NK-92 (cell line): ENCODE data around the gene TUBGCP2.
A peak's percentile ranks its signal among the peaks of the same experiment; 100 is the strongest.

ENCODE experiments used
- DNase-seq: peaks from one replicate; lab custom pipeline; 2025; ENCODE audit not compliant: unreplicated experiment; lab: John Stamatoyannopoulos, UW

TUBGCP2 gene, protein sequence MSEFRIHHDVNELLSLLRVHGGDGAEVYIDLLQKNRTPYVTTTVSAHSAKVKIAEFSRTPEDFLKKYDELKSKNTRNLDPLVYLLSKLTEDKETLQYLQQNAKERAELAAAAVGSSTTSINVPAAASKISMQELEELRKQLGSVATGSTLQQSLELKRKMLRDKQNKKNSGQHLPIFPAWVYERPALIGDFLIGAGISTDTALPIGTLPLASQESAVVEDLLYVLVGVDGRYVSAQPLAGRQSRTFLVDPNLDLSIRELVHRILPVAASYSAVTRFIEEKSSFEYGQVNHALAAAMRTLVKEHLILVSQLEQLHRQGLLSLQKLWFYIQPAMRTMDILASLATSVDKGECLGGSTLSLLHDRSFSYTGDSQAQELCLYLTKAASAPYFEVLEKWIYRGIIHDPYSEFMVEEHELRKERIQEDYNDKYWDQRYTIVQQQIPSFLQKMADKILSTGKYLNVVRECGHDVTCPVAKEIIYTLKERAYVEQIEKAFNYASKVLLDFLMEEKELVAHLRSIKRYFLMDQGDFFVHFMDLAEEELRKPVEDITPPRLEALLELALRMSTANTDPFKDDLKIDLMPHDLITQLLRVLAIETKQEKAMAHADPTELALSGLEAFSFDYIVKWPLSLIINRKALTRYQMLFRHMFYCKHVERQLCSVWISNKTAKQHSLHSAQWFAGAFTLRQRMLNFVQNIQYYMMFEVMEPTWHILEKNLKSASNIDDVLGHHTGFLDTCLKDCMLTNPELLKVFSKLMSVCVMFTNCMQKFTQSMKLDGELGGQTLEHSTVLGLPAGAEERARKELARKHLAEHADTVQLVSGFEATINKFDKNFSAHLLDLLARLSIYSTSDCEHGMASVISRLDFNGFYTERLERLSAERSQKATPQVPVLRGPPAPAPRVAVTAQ

DNA sequence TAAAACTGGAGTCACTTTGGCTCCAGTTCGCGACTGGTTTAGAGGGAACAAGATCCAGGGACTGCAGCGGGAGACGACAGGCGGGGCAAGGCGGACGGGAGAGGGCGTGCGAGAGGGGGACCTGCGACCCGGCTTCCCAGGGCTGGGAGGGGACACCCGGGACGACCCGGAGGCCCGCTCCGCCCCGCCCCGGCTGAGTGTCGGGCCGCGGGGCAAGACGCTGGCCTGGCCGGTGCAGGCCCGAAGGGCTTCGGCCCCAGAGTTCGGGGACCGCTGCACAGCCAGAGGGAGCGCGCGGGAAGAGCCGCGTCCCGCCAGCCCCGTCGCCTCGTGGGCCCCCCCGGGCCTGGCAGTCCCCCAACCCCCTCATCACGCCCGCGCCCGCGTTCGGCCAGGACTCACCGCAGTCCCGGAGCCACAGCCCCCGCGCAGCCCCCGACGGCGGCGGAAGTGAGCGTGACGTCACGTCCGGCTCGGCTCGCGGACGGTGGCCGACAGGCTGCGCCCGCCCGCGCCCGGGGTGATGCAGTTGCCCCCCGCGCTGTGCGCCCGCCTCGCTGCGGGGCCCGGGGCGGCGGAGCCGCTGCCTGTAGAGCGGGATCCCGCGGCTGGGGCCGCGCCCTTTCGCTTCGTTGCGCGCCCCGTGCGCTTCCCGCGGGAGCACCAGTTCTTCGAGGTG, at the start of gene TUBGCP2, which contains the start of gene ZNF511:
TSS of gene TUBGCP2 (minus strand) at position 452 of the 679 bp plus-strand sequence. CDS start 5,931 bp downstream, outside the sequence.
TSS of gene ZNF511 (plus strand) at position 494 of the 679 bp plus-strand sequence. CDS start at position 524, 30 bp downstream.
- DNase-seq = peak; percentile 21

DNA sequence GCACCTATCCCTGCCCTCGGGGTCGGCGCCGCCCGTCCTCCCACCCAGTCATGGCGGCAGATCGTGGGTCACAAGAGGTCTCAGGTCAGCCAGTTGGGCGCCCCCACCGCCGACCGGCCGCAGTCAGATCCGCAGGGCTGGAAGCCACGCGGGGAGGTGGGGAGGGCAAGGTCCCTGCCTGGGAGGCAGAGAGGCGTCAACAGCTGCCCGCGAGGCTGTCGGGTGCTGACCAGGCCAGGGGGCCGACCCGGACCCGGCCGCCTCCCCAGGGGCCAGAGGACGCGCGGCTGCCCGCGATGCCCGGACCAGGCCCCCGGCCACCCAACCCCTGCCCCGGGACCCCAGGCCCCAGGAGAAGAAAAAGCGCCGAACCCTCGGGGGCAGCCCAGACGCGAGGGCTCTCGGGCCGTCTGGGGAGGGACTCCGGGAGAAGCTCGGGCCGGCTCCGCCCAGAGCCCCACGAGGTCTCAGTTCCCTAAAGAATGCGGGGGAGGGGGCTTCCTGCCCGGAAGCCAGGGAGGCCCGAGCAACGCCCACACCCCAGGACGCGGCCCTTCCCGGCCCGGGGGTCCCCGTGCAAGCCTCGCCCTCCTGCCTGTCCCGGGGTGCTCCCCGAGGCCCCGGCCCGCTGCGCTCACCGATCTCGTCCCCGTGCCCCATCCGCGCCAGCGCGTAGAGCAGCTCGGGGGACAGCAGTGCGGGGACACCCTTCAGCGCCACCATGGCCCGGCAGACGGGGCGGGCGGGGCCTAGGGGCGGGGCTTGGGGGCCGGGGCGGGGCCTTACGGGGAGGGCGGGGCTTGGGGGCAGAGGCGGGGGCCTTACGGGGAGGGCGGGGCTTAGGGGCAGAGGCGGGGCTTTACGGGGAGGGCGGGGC, 48.9 kb upstream of the TUBGCP2 start, which contains the start of gene FUOM:
TSS of gene FUOM (minus strand) at position 735 of the 877 bp plus-strand sequence. CDS start at position 723, 12 bp downstream.
- no peak for DNase-seq

DNA sequence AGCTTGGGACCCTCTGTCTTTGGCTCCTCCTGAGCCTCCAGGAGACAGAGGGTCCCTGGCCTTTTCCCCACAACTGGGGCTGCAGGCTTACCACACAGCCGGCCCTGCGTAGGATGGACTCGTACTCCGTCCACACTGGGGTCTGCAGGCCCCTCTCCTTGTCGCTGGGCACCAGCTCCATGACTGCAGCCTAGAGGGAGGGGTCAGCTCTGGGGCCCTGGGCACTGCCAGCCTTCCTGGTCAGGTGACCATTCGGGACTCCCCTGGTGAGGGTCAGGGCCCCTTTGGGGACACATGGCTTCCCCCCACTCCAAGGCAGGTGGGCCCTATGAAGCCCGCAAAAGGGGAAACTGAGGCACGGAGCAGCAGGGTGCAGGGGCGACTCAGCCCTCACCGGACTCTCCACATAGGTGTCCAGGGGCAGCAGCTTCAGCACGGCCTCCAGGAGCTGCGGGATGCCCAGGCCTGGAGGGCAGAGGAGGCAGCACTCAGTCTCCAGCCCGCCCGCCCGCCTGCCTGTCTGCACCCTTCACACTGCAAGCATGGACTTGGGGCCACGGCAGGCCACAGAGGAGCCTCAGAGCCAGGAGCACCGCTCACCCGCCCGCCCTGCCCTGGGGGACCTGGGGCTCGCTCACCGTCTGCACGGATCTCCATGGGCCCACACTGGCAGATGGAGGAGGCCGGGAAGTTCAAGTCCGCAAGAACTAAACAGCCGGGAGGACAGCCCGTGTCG, 48.0 kb upstream of the TUBGCP2 start:
- no peak for DNase-seq

DNA sequence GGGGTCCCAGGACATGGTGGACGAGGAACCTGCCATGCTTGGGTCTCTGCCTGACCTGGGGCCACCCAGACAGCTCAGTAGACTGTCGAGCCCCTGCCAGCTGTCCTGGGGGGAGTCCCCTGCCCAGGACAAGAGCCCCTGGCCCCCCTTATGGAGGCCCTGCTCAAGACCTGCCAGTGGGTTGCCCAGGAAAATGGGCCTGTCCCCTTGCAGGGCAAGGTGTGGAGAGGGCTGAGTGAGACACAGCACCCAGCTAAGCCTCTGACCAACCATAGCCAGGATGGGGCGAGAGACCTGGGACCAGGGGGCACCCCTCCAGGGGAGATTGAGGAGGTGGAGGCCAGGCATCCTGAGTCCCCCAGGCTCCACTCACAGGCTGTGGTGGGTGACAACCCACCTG, 47.3 kb upstream of the TUBGCP2 start:
- no peak for DNase-seq

DNA sequence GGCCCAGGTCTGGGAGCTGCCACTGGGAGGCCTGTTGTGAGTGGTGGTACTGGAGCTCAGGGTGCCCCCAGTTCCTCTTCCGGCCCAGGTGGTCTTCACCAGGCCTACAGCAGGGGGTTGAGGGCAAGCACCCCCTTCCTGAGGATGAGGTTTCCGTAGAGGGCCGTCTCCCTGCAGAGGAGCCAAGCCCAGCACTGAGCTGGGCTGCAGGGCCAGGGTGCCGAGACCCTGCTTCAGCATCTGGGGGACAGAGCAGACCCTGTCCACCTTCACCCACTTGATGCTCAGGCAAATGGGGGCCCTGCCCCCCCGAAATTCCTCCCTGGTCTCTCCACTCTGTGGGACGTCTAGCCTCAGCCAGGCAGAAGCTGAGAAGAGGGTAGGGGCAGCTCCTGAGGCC, 46.6 kb upstream of the TUBGCP2 start:
- no peak for DNase-seq

DNA sequence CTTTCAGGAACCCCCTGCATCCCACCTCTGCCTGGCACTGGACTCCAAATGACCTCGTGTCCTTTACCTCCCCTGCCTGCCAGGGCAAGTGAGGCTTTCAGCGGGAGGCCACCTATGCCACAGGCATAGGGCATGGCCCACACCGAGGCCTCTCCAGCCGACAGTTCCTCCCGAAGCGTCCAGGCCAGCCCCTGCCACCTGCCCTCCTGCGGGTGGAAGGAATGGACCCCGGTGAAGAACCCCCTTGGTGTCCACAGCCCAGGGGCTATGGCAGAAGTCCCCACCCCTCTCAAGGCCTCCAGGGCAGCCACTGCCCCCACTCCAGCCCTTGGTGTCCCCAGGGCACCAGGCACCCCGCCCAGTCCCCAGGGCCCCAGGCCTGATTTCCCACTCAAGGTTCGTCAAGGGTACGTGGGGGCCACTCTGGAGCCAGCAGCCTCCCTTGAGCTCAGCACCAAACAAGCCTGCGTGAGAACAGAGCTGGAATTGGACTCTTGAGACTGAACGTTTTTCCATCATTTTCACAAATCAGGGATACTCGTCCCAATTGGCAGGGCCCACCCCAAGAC, 46.1 kb upstream of the TUBGCP2 start:
- DNase-seq = no peak

DNA sequence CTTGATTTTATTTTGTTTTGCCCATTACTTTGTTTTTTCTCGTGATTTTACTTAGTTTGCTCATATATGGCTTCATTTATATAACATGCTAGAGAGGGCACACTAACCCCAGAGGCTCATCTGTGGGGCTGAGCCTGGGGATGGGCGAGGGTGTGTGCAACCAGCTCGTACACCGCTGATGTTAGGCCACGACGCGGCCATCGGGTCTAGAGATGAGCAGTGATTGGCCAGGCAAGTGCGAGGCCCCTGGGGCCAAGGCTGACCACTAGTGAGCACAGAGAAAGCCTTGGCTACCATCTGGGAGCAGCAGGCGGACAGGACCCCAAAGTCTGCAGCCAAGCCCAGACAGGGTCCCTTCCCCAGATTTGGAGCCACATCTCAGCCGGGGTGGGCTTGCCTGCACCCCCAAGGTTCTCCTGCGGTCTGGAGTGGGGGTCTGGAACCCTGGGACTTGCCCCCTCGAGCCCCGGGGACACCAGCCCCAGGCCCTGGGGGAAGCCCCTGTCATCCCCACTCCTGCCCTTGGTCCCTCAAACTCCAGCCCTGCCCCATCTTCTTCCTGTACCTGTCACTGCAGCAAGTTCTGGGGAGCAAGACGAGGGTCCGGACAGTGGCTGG, 45.4 kb upstream of the TUBGCP2 start:
- DNase-seq = no peak

DNA sequence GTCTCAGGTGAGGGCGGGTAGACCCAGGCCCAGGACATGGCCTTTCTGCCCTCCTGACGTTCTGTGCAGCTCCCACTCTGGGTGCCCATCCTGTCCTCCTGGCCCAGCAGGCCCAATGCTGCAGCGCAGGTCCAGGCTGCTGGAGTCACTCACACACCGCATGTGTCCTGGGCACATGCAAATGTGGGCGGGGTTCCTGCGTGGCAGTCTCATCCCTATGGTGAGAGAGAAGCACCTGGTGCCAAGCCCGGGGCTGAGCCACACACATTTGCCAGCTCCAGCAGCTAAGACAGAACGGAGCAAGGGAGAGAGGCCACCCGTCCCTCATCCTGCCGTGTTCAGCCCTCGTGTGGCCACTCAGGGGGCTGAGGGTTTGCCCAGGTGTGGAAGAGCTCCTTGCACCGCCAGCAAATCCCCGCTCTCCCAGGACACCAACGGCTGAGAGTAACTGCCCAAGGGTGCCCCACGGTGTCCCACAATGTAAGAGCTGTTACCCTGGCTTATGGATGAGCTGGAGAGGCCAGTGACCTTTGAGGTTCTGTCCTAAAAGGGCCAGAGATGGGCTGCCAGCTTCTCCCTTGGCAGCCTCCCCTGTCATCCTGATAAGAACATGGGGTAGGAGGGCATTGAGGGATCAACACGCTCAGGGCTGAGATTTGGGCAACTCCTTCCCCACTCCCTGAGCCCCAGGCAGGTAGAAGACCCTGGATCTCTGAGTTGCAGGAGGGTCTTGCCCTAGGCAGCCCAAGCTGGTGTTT, 44.7 kb upstream of the TUBGCP2 start:
- DNase-seq = no peak

DNA sequence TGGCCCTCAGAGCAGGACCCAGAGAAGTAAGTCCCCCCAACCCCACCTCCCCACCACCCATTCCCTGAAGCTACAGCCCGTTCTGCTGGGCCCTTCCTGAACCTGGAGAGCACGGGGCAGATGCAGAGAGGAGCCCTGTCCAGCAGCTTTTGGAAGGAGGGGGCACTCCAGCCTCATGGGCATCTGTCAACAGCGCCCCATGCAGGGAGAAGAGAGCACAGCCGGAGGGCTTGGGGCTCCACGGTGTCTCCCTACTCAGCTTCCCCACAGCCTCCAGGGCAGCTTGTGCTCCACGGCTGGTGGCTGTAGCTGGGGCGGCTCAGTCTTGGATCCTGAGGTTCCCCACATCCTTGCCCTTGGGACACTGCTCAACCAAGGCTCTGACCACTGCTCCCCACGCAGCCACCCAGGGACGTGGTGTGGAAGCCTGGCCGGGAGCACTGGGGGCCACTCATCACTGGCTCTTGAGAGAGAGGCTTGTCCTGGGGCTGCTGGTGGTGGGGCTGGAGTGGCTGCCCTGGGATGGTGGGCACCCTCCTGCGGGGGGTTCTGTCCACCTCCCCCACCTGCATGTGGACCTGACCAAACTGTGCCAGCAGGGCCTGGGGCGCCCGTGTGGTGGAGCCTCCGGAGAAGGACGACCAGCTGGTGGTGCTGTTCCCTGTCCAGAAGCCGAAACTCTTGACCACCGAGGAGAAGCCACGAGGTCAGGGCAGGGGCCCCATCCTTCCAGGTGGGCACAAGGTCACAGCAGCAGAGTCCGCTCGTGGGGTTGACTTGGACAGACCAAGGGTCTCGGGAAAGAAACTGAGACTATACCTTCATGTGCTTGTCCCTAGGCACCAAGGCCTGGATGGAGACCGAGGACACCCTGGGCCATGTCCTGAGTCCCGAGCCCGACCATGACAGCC, 43.0 kb upstream of the TUBGCP2 start:
- no peak for DNase-seq

DNA sequence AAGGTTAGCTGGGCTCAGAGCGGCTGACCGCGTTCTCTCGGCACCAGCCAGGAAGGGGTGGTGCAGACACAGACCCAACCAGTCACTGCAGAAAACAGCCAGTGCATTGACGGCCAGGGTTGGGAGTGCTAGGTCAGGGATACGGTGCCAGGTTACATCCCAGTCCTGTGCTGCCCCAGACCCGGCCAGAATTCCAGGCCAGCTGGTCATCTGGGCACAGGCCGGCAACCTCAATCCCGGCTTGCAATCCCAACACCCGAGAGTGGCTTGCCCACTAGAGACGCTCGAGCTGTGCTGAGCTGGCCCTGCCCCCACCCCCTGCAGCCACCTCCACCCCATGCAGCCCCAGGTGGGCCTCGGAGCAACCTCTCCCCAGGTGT, 42.3 kb upstream of the TUBGCP2 start:
- no peak for DNase-seq

DNA sequence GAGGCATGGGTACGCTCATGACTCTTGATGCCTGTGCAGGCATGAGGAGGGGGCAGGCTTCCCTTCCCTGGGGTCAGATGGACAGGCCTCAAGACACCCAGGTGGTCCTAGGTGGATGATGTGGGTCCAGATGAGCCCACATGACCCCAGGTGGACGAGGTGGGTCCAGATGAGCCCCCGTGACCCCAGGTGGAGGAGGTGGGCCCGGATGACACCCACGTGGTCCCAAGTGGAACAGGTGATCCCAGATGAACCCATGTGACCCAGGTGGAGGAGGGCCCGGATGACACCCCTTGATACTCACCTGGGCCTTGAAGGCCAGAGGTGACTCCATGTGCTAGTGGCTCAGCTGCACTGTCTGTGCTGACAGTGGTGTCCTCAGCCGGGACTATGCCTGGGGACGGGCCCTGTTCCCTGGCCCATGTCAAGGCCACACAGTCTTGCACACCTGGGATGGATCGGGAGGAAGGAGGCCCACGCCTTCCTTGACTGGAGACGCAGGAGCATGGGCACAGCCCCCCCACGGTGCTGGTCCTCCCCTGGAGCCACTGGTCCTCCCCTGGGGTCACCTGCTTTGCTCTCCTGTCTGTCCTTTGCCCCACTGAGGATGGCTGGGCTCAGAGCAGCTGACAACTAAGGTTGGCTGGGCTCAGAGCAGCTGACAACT, 41.7 kb upstream of the TUBGCP2 start:
- DNase-seq = no peak

DNA sequence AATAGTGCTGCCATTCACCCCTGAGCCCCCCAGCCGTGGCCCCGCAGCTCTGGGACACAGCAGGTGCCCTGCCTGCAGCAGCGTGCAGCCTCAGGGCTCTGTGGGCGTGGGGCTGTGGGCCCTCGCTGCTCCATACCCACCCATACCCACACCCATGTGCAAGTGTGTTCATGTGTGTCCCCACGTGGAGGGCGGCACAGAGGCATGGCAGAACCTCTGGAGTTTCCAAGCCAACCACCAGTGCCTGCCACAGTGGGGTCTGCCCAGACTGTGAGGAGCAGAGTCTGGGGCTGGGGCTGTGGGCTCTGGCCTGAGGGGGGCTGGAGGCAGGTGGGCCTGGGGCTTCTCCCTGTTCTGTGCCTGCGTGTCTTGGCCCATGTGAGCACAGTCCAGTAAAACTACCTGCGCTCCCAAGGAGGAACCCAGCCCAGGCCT, 40.9 kb upstream of the TUBGCP2 start:
- no peak for DNase-seq

DNA sequence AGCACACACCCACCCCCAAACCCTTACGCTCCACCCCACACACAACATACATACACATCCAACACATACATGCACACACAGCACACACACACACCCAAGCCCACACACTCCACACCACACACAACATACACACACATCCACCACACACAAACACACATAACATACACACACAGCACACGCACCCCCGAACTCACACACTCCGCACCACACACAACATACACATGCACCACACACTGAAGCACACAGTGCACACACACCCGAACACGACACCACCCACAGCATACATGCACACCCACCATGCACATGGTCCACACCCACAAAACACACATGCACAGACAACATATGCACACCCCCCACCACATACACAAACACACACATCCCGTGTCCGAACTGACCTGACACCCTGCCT, 40.5 kb upstream of the TUBGCP2 start:
- no peak for DNase-seq

DNA sequence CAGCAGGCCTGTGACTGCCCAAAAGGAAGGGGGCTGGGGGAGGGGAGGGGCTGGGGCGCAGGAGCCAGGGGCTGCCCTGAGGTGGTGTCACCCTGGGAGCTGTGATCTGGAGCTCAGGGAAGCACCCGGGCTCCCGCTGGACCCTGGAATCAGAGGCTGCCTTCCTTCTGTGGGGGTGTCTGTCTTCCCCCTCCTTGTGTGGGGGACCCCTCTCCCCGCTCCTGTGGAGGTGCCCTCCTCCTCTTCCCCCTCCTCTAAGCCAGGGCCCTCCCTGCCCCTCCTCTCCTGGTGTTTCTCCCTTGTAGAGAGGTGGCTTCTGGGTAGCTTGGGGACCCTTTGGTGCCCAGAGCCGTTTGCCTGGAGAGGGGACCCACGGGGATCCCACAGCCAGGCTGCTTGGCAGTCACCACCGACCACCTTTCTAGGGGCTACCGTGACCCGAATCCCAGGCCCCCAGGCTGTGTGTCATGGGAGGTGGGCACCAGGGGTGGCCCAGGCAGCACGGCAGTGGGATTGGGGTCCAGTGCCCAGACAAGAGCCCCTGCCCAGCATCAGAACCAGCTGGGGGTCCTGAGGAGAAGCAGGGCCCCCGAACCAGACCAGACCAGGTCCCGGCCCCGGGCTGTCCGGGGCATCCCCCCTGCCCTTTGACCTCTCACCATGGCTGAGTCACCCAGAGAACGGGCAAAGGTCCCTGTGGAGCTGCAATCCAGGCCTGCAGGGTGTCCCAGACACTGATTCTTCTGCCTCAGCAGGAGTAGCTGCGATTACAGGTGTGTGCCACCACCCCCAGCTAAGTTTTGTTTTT, 39.2 kb upstream of the TUBGCP2 start:
- no peak for DNase-seq

DNA sequence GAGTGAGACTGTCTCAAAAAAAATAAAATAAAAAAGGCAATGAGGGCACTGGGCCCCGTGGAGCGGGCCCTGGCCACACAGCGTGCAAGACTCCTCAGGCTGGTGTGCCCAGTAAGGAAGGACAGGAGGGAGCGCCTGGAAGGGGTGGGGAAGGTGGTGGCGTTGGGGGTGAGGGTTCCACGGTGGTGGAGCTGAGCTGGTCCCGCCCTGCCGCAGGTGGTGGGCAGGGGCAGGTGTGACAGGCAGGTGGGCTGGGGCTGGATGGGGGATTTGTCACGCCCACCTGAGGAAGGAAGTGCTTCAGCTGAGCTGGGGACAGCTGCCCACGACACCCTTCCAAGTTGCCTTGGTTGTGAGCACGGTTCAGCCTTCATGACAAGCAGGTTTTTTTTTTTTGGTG, 37.7 kb upstream of the TUBGCP2 start:
- DNase-seq = no peak

DNA sequence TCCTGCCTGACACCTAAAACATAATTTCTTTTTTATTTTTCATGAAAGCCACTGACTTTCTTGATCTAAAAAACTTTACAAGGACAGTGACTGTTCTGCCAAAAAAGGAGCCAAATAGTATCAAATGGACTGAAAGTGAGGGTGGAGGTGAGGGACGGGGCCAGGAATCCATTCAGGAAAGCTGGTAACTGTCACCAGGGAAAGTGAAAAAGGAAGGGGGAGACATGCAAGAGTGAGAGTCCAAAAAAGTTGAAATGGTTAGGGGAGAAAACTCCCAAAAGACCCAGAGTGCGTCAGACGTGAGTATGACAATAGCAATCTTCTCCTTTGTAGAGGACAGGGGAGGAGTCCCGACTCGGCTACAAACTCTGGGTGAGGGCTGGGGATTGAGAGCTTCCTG, 35.6 kb upstream of the TUBGCP2 start:
- DNase-seq = no peak
